ENCODE results near the gene OR13J1. TPM values are rescaled to one million over a fixed set of nuclear protein-coding genes. Genes with fewer than 3 reads are reported as not detected.

OR13J1 gene
- polyA plus RNA-seq, 2 donors, result not detected

DNA sequence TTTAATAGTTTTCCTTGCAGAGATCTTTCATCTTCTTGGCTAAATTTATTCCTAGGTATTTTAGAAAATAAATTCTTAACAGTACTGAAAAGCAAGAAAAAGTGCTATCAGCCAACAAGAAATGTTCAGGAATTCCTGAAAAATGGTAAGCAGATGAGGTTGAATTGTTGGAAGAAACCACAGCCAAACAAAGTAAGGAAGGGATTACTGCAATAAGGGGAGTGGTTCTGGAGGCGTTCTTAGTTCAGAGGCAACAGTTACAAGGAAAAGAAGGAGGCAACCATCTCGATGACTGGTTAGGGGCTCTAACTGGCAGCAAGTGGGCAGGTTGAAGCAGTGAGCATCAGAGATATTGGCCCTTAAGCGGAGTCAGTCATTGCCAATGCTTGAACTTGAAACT lies 12.8 kb upstream of the OR13J1 start:
- no peaks in the 10 kb centered on the region for H3K9me3 ChIP-seq (ENCODE audit: control insufficient read depth in 2 of 2, insufficient read depth in 1 of 2, low read depth in 1 of 2, low read length in 1 of 2)
- no peak overlapping the region for H3K4me3 ChIP-seq (ENCODE audit: low read depth in 1 of 2, low read length in 2 of 2)
- H3K4me1 ChIP-seq (ENCODE audit: control insufficient read depth in 2 of 2, insufficient read depth in 2 of 2, low read length in 1 of 2), result no peaks in the 10 kb centered on the region
- no peaks in the 10 kb centered on the region for H3K36me3 ChIP-seq (ENCODE audit: control insufficient read depth in 2 of 2, insufficient read depth in 2 of 2, low read length in 1 of 2)
- H3K27me3 ChIP-seq (ENCODE audit: control insufficient read depth in 1 of 2, insufficient read depth in 2 of 2, low read length in 2 of 2), result no peaks in the 10 kb centered on the region
- H3K27ac ChIP-seq (ENCODE audit: low read depth in 2 of 2, low read length in 1 of 2), result no peak overlapping the region
- 57 to 58% methylated on average over 3 of the region's 3 CpGs for WGBS, 2 donors

DNA sequence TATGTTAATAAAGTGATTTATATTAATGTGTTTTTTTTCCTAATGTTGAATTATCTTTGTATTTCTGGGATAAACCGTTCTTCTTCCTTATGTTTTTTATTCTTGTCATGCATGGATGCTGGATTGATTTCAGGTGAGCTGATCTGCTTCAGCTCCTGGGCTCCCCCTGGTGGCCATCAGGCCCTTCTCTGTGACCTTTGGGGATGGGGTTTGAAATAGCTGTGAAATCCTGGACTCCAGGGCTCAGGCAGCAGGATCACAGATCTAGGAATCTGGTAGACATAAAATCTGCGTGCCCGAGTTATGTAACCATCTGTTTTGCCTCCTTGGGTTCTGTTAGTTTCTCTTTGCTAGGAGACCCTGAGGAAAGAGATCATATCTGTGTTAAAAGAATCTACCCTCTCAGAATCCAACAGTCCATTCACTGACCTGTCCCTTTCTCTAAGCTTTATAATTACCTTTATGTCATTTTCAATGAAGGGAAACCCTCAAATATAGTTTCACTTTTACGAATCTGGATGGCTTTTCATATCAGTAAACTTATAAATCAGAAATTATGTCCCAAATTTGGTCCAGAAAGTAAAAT lies 12.2 kb upstream of the OR13J1 start:
- Histone ChIP-seq H3K4me1 (ENCODE audit: control insufficient read depth in 2 of 2, insufficient read depth in 2 of 2, low read length in 1 of 2) (no peaks in the 10 kb centered on the region), H3K9me3 (ENCODE audit: control insufficient read depth in 2 of 2, insufficient read depth in 1 of 2, low read depth in 1 of 2, low read length in 1 of 2) (no peaks in the 10 kb centered on the region), H3K27ac (ENCODE audit: low read depth in 2 of 2, low read length in 1 of 2) (no peak overlapping the region), H3K27me3 (ENCODE audit: control insufficient read depth in 1 of 2, insufficient read depth in 2 of 2, low read length in 2 of 2) (no peaks in the 10 kb centered on the region), H3K36me3 (ENCODE audit: control insufficient read depth in 2 of 2, insufficient read depth in 2 of 2, low read length in 1 of 2) (no peaks in the 10 kb centered on the region), H3K4me3 (ENCODE audit: low read depth in 1 of 2, low read length in 2 of 2) (no peak overlapping the region)
- WGBS, 2 donors, result 1 to 2% methylated on average over 4 of the region's 4 CpGs

DNA sequence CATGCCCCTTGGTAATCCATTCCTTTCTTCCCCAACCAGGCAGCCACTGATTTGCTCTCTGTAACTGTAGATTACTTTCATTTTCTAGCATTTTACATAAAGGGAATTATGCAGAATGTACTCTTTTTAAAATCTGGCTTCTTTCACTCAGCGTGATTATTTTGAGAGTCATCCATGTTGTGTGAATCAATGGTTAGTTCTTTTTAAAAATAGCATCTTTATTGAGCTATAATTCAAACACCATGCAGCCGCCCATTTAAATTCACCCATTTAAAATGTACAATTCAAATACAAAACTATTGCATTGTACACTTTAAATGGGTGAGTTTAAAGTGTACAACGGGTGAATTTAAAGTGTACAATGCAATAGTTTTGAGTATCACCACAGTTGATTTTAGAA lies 2.3 kb upstream of the OR13J1 start:
- no peak overlapping the region for H3K27ac ChIP-seq (ENCODE audit: low read depth in 2 of 2, low read length in 1 of 2)
- H3K4me3 ChIP-seq (ENCODE audit: low read depth in 1 of 2, low read length in 2 of 2), result no peak overlapping the region
- no peaks in the 10 kb centered on the region for H3K9me3 ChIP-seq (ENCODE audit: control insufficient read depth in 2 of 2, insufficient read depth in 1 of 2, low read depth in 1 of 2, low read length in 1 of 2)
- no peaks in the 10 kb centered on the region for H3K4me1 ChIP-seq (ENCODE audit: control insufficient read depth in 2 of 2, insufficient read depth in 2 of 2, low read length in 1 of 2)
- no peaks in the 10 kb centered on the region for H3K27me3 ChIP-seq (ENCODE audit: control insufficient read depth in 1 of 2, insufficient read depth in 2 of 2, low read length in 2 of 2)
- 74 to 78% methylated on average over 3 of the region's 3 CpGs for WGBS, 2 donors
- no peaks in the 10 kb centered on the region for H3K36me3 ChIP-seq (ENCODE audit: control insufficient read depth in 2 of 2, insufficient read depth in 2 of 2, low read length in 1 of 2)

DNA sequence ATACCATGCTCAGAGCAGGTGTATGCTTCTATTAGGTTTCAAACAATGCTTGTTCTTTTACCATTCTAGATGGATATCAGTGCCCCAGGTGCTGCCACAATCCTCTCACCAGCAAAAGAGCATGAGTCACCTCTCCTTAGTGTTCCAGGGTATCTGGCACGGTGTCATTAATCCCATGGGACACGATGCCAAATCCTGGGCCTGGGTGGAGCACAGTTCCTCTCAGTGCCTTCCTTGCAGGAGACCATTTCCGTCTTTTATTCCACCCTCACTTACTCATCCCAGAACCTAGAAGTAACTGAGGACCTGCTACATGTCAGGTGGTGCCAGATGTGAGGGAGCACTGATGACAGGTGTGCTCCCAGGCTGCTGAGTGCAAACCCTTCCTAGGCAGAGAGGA lies 1.3 kb upstream of the OR13J1 start:
- no peaks in the 10 kb centered on the region for H3K4me1 ChIP-seq (ENCODE audit: control insufficient read depth in 2 of 2, insufficient read depth in 2 of 2, low read length in 1 of 2)
- H3K27me3 ChIP-seq (ENCODE audit: control insufficient read depth in 1 of 2, insufficient read depth in 2 of 2, low read length in 2 of 2), result no peaks in the 10 kb centered on the region

DNA sequence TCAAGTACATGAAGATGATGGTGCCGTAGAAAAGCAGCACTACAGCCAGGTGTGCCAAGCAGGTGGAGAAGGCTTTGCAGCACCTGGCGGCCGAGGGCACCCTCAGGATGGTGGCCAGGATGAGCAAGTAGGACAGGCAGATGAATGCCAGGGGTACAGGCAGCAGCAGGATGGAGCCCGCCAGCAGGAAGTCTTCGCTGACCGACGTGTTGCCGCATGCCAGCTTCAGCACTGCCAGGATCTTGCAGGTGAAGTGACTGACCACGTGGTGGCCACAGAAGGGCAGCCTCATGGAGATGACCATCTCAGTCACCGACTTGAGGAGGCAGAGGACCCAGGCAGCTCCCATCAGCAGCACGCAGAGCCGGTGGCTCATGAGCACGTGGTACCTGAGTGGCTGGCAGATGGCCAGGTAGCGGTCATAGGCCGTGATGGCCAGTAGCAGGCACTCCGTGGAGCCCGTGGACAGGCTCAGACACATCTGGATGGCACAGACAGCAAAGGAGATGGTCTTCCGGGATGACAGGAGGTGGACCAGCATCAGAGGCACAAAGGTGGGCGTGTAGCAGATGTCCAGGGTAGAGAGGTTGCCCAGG lies 482 bp downstream of the OR13J1 start:
- 75 to 83% methylated on average over 19 of the region's 19 CpGs for WGBS, 2 donors
- no peaks in the 10 kb centered on the region for H3K27me3 ChIP-seq (ENCODE audit: control insufficient read depth in 1 of 2, insufficient read depth in 2 of 2, low read length in 2 of 2)
- no peak overlapping the region for H3K27ac ChIP-seq (ENCODE audit: low read depth in 2 of 2, low read length in 1 of 2)
- no peaks in the 10 kb centered on the region for H3K4me1 ChIP-seq (ENCODE audit: control insufficient read depth in 2 of 2, insufficient read depth in 2 of 2, low read length in 1 of 2)
- H3K36me3 ChIP-seq (ENCODE audit: control insufficient read depth in 2 of 2, insufficient read depth in 2 of 2, low read length in 1 of 2), result no peaks in the 10 kb centered on the region
- H3K9me3 ChIP-seq (ENCODE audit: control insufficient read depth in 2 of 2, insufficient read depth in 1 of 2, low read depth in 1 of 2, low read length in 1 of 2), result no peaks in the 10 kb centered on the region
- H3K4me3 ChIP-seq (ENCODE audit: low read depth in 1 of 2, low read length in 2 of 2), result no peak overlapping the region

More for the DNA sequence above, 1.3 kb upstream of the OR13J1 start:
- Histone ChIP-seq H3K9me3 (ENCODE audit: control insufficient read depth in 2 of 2, insufficient read depth in 1 of 2, low read depth in 1 of 2, low read length in 1 of 2) (no peaks in the 10 kb centered on the region), H3K4me3 (ENCODE audit: low read depth in 1 of 2, low read length in 2 of 2) (no peak overlapping the region), H3K27ac (ENCODE audit: low read depth in 2 of 2, low read length in 1 of 2) (no peak overlapping the region), H3K36me3 (ENCODE audit: control insufficient read depth in 2 of 2, insufficient read depth in 2 of 2, low read length in 1 of 2) (no peaks in the 10 kb centered on the region)
- WGBS, 2 donors, result 32 to 41% methylated on average over 3 of the region's 3 CpGs

DNA sequence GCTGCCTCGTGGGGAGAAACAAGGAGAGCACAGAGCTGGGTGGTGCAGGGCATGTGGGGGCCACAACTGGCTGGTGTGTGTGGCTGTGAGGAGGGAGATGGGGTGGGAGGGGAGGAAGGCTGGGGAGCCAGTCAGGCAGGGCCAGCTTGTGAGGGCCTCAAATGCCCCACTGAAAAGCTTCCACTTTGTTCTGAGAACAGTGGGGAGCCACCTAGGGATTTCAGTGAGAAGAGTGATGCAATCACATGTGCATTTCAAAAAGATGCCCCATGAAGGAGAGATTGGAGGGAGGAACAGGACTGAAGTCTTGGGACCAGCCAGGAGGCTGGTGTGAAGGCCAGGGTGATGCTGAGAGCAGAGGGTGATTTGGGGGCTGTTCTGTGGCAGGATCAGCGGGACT lies 1.3 kb downstream of the OR13J1 start:
- Histone ChIP-seq H3K4me3 (ENCODE audit: low read depth in 1 of 2, low read length in 2 of 2) (no peak overlapping the region), H3K9me3 (ENCODE audit: control insufficient read depth in 2 of 2, insufficient read depth in 1 of 2, low read depth in 1 of 2, low read length in 1 of 2) (no peaks in the 10 kb centered on the region), H3K27ac (ENCODE audit: low read depth in 2 of 2, low read length in 1 of 2) (no peak overlapping the region), H3K27me3 (ENCODE audit: control insufficient read depth in 1 of 2, insufficient read depth in 2 of 2, low read length in 2 of 2) (no peaks in the 10 kb centered on the region), H3K36me3 (ENCODE audit: control insufficient read depth in 2 of 2, insufficient read depth in 2 of 2, low read length in 1 of 2) (no peaks in the 10 kb centered on the region), H3K4me1 (ENCODE audit: control insufficient read depth in 2 of 2, insufficient read depth in 2 of 2, low read length in 1 of 2) (no peaks in the 10 kb centered on the region)
- 79% methylated on average over 2 of the region's 2 CpGs for WGBS, 2 donors

DNA sequence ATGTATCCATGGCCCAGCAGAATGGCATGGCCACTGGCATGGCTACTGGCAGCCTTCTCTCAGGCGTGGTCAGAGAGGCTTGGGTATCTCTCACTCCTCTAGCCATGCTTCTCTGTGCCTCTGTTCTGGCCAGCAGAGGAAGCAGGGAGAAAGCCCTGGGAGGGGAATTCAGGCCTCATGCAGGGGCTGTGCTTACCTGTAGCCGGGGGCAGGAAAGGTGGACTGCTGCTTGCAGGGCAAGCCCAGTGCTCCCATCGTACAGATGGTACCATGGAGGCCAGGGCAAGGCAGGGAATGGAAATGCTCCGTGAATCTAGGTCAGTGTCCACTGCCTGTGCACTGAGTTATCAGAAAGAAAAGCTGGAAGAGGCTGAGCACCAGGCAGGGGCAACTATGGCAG lies 2.7 kb downstream of the OR13J1 start:
- Histone ChIP-seq H3K9me3 (ENCODE audit: control insufficient read depth in 2 of 2, insufficient read depth in 1 of 2, low read depth in 1 of 2, low read length in 1 of 2) (no peaks in the 10 kb centered on the region), H3K27me3 (ENCODE audit: control insufficient read depth in 1 of 2, insufficient read depth in 2 of 2, low read length in 2 of 2) (peaks cover 0 to 3% of the 10 kb centered on the region in 2 donors)
- 89 to 94% methylated on average over 4 of the region's 4 CpGs for WGBS, 2 donors

DNA sequence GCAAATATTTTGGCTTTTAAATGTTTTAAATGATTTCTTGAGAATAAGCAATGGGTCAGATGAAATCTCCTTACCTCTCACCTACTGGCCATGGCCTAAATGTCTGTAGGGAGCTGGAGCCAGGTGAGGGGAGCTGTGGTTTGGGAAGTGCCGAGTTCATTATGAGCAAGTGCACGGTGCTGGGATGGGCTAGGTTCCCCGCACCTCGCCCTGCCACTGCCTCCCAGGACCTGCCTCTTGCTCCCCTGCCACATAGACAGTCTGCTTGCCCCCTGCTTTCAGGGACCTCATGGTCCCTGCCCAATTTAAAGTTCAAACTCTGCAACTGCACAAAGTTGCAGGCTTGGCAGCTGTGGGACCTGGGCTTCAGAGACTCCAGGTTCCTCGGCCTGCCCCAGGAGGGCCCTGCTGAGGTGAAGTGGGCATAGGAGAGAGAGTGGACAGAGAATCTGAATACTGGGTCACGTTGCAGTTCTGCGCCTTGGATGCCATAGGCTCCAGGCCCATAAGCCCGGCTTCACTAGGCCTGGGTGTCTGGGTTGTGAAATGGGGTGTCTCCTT lies 5.4 kb downstream of the OR13J1 start:
- Histone ChIP-seq H3K4me1 (ENCODE audit: control insufficient read depth in 2 of 2, insufficient read depth in 2 of 2, low read length in 1 of 2) (no peaks in the 10 kb centered on the region), H3K27ac (ENCODE audit: low read depth in 2 of 2, low read length in 1 of 2) (no peak overlapping the region), H3K36me3 (ENCODE audit: control insufficient read depth in 2 of 2, insufficient read depth in 2 of 2, low read length in 1 of 2) (no peaks in the 10 kb centered on the region), H3K27me3 (ENCODE audit: control insufficient read depth in 1 of 2, insufficient read depth in 2 of 2, low read length in 2 of 2) (peaks cover 0 to 3% of the 10 kb centered on the region in 2 donors), H3K9me3 (ENCODE audit: control insufficient read depth in 2 of 2, insufficient read depth in 1 of 2, low read depth in 1 of 2, low read length in 1 of 2) (no peaks in the 10 kb centered on the region), H3K4me3 (ENCODE audit: low read depth in 1 of 2, low read length in 2 of 2) (no peak overlapping the region)
- 82 to 84% methylated on average over 8 of the region's 8 CpGs for WGBS, 2 donors

More for the DNA sequence above, 2.7 kb downstream of the OR13J1 start:
- Histone ChIP-seq H3K4me3 (ENCODE audit: low read depth in 1 of 2, low read length in 2 of 2) (no peak overlapping the region), H3K27ac (ENCODE audit: low read depth in 2 of 2, low read length in 1 of 2) (no peak overlapping the region), H3K36me3 (ENCODE audit: control insufficient read depth in 2 of 2, insufficient read depth in 2 of 2, low read length in 1 of 2) (no peaks in the 10 kb centered on the region), H3K4me1 (ENCODE audit: control insufficient read depth in 2 of 2, insufficient read depth in 2 of 2, low read length in 1 of 2) (no peaks in the 10 kb centered on the region)

DNA sequence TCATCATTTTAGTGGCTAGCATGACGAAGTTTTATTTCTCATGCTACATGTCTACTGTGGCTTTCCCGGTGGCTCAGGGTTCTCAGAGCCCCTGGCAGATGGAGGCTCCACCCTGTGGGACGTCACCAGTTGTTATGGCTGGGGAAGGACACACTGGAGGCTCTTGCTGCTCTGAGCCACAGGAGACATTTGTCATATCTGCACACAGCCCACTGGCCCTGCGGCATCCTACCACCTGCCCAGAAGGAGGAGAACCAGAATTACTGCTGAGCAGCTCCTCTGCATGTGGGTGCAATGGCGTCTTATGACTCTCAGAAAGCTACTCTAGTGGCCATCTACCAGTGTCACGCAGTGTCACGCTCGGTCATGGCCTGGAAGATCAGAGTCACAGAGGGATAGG lies 6.6 kb downstream of the OR13J1 start:
- Histone ChIP-seq H3K27ac (ENCODE audit: low read depth in 2 of 2, low read length in 1 of 2) (no peak overlapping the region), H3K4me3 (ENCODE audit: low read depth in 1 of 2, low read length in 2 of 2) (no peak overlapping the region), H3K27me3 (ENCODE audit: control insufficient read depth in 1 of 2, insufficient read depth in 2 of 2, low read length in 2 of 2) (peaks cover 0 to 3% of the 10 kb centered on the region in 2 donors), H3K4me1 (ENCODE audit: control insufficient read depth in 2 of 2, insufficient read depth in 2 of 2, low read length in 1 of 2) (peaks cover 0 to 5% of the 10 kb centered on the region in 2 donors), H3K9me3 (ENCODE audit: control insufficient read depth in 2 of 2, insufficient read depth in 1 of 2, low read depth in 1 of 2, low read length in 1 of 2) (no peaks in the 10 kb centered on the region), H3K36me3 (ENCODE audit: control insufficient read depth in 2 of 2, insufficient read depth in 2 of 2, low read length in 1 of 2) (no peaks in the 10 kb centered on the region)
- WGBS, 2 donors, result 69 to 79% methylated on average over 8 of the region's 8 CpGs

DNA sequence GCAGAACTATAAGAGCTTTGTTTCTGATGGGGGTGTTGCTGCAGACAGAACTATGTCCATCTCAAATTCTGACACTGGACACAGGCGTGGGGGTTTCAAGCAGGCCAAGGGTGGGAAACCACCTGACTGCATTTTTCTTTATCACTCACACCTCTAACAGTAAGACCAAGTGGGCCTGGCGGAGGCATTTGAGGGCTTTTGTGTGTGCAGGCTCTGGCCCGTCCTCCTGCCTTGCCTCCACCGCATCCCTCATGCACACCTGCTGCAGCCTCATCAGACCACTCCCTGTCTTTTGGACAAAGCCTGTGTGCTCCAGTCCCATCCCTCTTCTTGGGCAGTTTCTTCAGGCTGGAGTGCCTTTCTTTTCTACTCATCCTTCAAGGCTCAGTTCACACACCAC lies 7.9 kb downstream of the OR13J1 start:
- Histone ChIP-seq H3K9me3 (ENCODE audit: control insufficient read depth in 2 of 2, insufficient read depth in 1 of 2, low read depth in 1 of 2, low read length in 1 of 2) (no peaks in the 10 kb centered on the region), H3K4me3 (ENCODE audit: low read depth in 1 of 2, low read length in 2 of 2) (no peak overlapping the region), H3K36me3 (ENCODE audit: control insufficient read depth in 2 of 2, insufficient read depth in 2 of 2, low read length in 1 of 2) (no peaks in the 10 kb centered on the region), H3K4me1 (ENCODE audit: control insufficient read depth in 2 of 2, insufficient read depth in 2 of 2, low read length in 1 of 2) (peaks cover 0 to 5% of the 10 kb centered on the region in 2 donors), H3K27ac (ENCODE audit: low read depth in 2 of 2, low read length in 1 of 2) (no peak overlapping the region), H3K27me3 (ENCODE audit: control insufficient read depth in 1 of 2, insufficient read depth in 2 of 2, low read length in 2 of 2) (peaks cover 0 to 3% of the 10 kb centered on the region in 2 donors)
- 71 to 81% methylated on average over 4 of the region's 4 CpGs for WGBS, 2 donors

Measured in esophagus (tissue), 2 donors.